ENCODE measurements around the gene FYB2. TPM values are rescaled to one million over a fixed set of nuclear protein-coding genes. Genes with fewer than 3 reads are reported as not detected.

FYB2 gene
- total and polyA plus RNA-seq, 12 donors: 0.22 to 123 (median 9.9) TPM

GRCh38 chr1:56844545-56845136 lies 25.4 kb upstream of the FYB2 start:
- H3K36me3 ChIP-seq: no peaks in the 10 kb centered on the region
- intact Hi-C loops (cut with DNase I): no loop called here

DNA sequence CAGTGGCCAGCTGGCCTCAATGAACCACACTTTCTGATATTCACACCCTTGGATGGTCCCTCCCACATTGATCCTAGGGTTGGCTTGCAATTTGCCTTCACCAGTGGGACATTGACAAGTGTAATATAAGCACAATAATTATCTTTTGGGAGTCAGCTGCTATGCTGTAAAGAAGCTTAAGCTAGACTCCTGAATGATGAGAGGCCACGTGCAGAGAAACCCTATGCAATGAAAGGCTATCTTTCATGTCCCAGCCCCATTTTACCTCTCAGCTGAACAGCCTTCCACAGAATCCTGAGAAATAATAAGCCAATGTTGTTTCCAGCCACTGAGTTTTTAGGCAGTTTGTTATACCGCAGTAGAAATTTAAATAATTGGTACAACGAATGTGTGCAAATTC lies 24.3 kb upstream of the FYB2 start:
- no peak overlapping the region for H3K4me3 ChIP-seq
- H3K27ac ChIP-seq: no peak overlapping the region
- ATAC-seq: no peak
- peaks cover 0 to 11% (median 0%) of the 10 kb centered on the region in 11 donors for H3K9me3 ChIP-seq
- H3K27me3 ChIP-seq: peaks cover 0 to 10% (median 0%) of the 10 kb centered on the region in 7 donors
- intact Hi-C loops (cut with DNase I): no loop called here
- TF ChIP-seq, protein P1, sequence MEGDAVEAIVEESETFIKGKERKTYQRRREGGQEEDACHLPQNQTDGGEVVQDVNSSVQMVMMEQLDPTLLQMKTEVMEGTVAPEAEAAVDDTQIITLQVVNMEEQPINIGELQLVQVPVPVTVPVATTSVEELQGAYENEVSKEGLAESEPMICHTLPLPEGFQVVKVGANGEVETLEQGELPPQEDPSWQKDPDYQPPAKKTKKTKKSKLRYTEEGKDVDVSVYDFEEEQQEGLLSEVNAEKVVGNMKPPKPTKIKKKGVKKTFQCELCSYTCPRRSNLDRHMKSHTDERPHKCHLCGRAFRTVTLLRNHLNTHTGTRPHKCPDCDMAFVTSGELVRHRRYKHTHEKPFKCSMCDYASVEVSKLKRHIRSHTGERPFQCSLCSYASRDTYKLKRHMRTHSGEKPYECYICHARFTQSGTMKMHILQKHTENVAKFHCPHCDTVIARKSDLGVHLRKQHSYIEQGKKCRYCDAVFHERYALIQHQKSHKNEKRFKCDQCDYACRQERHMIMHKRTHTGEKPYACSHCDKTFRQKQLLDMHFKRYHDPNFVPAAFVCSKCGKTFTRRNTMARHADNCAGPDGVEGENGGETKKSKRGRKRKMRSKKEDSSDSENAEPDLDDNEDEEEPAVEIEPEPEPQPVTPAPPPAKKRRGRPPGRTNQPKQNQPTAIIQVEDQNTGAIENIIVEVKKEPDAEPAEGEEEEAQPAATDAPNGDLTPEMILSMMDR (IDR thresholded peaks at IDR 0.05): no peak
- 91% methylated on average over 3 of the region's 3 CpGs for WGBS, 2 donors
- H3K36me3 ChIP-seq: no peaks in the 10 kb centered on the region
- H3K4me1 ChIP-seq: no peaks in the 10 kb centered on the region
- no peak for DNase-seq

More at GRCh38 chr1:56844545-56845136, 25.4 kb upstream of the FYB2 start:
- H3K27me3 ChIP-seq: peaks cover 0 to 10% (median 0%) of the 10 kb centered on the region in 7 donors
- ATAC-seq (no peak), DNase-seq (no peak)
- TF ChIP-seq, protein P1 (IDR thresholded peaks at IDR 0.05): no peak
- H3K4me3 ChIP-seq: no peak overlapping the region
- no peaks in the 10 kb centered on the region for H3K4me1 ChIP-seq
- H3K9me3 ChIP-seq: peaks cover 0 to 5% (median 0%) of the 10 kb centered on the region in 11 donors
- WGBS, 2 donors: 64% methylated on average over 9 of the region's 9 CpGs
- no peak overlapping the region for H3K27ac ChIP-seq

DNA sequence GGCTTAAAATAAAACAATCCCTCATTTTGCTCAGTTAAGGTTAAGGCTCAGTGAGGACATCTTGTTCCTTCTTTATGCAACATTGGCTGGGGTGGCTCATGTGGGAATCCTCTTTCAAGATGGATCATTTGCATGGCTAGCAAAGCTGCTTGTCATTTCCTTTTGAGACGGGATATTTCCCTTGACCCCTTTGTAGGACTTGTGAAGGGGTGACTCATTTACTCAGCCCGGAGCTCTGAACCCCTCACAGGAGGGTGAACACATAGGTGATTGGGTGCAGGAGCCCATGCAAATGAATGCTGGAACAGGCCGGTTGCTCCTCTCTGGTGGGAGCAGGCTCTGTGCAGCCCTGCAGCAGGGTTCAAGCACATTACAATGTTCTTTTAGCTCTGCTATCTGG lies 19.6 kb upstream of the FYB2 start:
- intact Hi-C loops (cut with DNase I): loop anchor here in 9 of 10 donors (5.0 to 10.0 kb wide), 11 partner anchors 126 to 1816 kb away; partner anchors contain the start of genes C8B (in 1 of the 9) and DAB1 (in 1 of the 9)
- Histone ChIP-seq H3K9me3 (peaks cover 0 to 11% (median 0%) of the 10 kb centered on the region in 11 donors), H3K4me1 (no peaks in the 10 kb centered on the region), H3K4me3 (no peak overlapping the region), H3K36me3 (no peaks in the 10 kb centered on the region), H3K27me3 (peaks cover 0 to 4% (median 0%) of the 10 kb centered on the region in 7 donors), H3K27ac (no peak overlapping the region)
- WGBS, 2 donors: 69 to 80% methylated on average over 3 of the region's 3 CpGs
- TF ChIP-seq, protein P1 (IDR thresholded peaks at IDR 0.05): no peak
- no peak for DNase-seq
- ATAC-seq: no peak

DNA sequence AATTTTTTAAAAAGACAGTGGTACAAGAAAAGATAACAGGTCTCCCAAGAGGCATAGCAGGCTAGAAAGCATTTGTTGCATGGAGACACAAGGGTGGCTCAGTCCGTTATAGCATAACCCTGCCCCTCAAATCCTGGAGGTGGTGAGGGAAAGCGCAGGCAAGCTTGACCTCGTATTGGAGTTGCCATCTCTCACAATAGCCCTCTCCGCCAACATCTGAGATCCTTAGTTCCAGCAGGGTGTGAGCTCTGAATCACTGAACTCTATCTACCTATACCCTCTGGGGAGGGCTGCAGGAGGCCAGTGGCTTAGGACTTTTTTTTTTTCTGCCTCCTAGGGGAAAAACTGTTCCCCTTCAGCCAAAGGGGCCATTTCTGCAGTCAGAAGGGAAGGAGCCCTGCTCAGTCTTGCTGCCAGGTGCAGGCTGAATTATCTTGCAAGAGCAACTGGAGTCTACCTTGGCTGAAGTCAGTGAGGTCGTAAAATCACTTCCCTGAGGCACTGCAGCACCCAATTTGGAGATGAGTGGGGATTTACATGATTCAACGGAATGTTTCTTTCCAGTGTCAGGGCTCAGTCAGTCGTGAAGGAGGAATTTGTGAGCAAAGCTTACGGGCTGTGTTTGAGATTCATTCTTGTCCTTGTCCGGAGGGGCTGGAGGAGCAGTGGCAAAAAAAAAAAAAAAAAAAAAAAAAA lies 18.2 kb upstream of the FYB2 start:
- DNase-seq (no peak), ATAC-seq (no peak)
- 72 to 75% methylated on average over 9 of the region's 9 CpGs for WGBS, 2 donors
- Histone ChIP-seq H3K27ac (no peak overlapping the region), H3K9me3 (peaks cover 0 to 11% (median 0%) of the 10 kb centered on the region in 11 donors), H3K27me3 (peaks cover 0 to 4% (median 0%) of the 10 kb centered on the region in 7 donors), H3K4me3 (no peak overlapping the region), H3K4me1 (peaks cover 0 to under 1% (median 0%) of the 10 kb centered on the region in 9 donors), H3K36me3 (no peaks in the 10 kb centered on the region)
- TF ChIP-seq, protein P1 (IDR thresholded peaks at IDR 0.05): no peak
- intact Hi-C loops (cut with DNase I): loop anchor here in 9 of 10 donors (5.0 to 10.0 kb wide), 11 partner anchors 127 to 1817 kb away; partner anchors contain the start of genes C8B (in 1 of the 9) and DAB1 (in 1 of the 9)

All from heart right ventricle (tissue), 16 donors.